Neural cell (in vitro differentiated cells): ENCODE results near the gene AP1S1.

Experiments
- EP300 ChIP-seq: fragments of 450-650 bp; conservative IDR thresholded peaks from 2 replicates; pipeline ENCODE4 v1.6.1; 2014; ENCODE audit warnings: antibody characterized with exemption, mild to moderate bottlenecking, moderate library complexity; ENCODE audit not compliant: poor library complexity, severe bottlenecking
- EZH2 ChIP-seq: fragments of 200-600, 300-800 bp; shearing (Covaris generic), sonication (generic); IDR thresholded peaks from 2 replicates; pipeline ENCODE4 v1.6.1; 2014; ENCODE audit warnings: antibody characterized with exemption, low read length, borderline replicate concordance, mild to moderate bottlenecking; ENCODE audit not compliant: insufficient read depth, poor library complexity, severe bottlenecking
- MXI1 ChIP-seq: fragments of 450-650 bp; conservative IDR thresholded peaks from 2 replicates; pipeline ENCODE4 v1.6.1; 2014; ENCODE audit warnings: antibody characterized with exemption, mild to moderate bottlenecking; ENCODE audit not compliant: poor library complexity, severe bottlenecking
- POLR2AphosphoS5 ChIP-seq: IDR thresholded peaks from 2 replicates; pipeline ENCODE4 v1.6.1; 2012
- RAD21 ChIP-seq: fragments of 450-650 bp; conservative IDR thresholded peaks from 2 replicates; pipeline ENCODE4 v1.6.1; 2014; ENCODE audit warnings: antibody characterized with exemption, mild to moderate bottlenecking, moderate library complexity
- SMC3 ChIP-seq: fragments of 450-650 bp; conservative IDR thresholded peaks from 2 replicates; pipeline ENCODE4 v1.6.1; 2014; ENCODE audit warnings: antibody characterized with exemption, mild to moderate bottlenecking, moderate library complexity; ENCODE audit not compliant: poor library complexity
- TAF1 ChIP-seq: IDR thresholded peaks from 2 replicates; pipeline ENCODE4 v1.6.1; 2012; ENCODE audit warnings: low read depth
- TF ChIP-seq, protein P1 (sequence below): fragments of 450-650 bp; IDR thresholded peaks from 2 replicates; pipeline ENCODE4 v1.5.1; 2014; ENCODE audit warnings: antibody characterized with exemption, mild to moderate bottlenecking, moderate library complexity; ENCODE audit not compliant: poor library complexity, severe bottlenecking
- TF ChIP-seq, protein P2 (sequence below): IDR thresholded peaks from 2 replicates; pipeline ENCODE4 v1.6.1; 2012; ENCODE audit warnings: borderline replicate concordance

DNA sequence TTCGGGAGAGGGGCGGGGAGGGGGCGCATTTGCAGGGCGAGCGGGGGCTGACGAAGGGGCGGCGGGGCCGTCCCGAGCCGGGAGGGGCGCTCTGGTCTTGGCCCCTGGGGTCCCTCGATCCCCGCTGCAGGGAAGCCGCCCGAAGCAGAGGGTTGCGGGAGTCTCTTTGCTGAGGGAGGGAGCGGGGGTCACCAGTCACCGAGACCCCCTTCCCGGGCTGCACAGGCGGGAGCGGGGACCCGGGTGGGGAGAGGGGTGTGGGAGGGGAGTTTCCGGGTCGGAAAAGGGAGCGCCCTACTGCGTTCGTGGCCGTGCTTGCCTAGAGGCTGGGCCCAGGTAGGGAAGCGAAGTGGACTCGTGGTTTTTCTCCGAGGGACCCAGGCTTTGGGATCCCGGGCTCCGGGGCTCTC is 422 bp downstream of the AP1S1 start:
- TF ChIP-seq, protein P1, sequence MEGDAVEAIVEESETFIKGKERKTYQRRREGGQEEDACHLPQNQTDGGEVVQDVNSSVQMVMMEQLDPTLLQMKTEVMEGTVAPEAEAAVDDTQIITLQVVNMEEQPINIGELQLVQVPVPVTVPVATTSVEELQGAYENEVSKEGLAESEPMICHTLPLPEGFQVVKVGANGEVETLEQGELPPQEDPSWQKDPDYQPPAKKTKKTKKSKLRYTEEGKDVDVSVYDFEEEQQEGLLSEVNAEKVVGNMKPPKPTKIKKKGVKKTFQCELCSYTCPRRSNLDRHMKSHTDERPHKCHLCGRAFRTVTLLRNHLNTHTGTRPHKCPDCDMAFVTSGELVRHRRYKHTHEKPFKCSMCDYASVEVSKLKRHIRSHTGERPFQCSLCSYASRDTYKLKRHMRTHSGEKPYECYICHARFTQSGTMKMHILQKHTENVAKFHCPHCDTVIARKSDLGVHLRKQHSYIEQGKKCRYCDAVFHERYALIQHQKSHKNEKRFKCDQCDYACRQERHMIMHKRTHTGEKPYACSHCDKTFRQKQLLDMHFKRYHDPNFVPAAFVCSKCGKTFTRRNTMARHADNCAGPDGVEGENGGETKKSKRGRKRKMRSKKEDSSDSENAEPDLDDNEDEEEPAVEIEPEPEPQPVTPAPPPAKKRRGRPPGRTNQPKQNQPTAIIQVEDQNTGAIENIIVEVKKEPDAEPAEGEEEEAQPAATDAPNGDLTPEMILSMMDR: no peak
- no peak for TF ChIP-seq EZH2
- TF ChIP-seq, protein P2, sequence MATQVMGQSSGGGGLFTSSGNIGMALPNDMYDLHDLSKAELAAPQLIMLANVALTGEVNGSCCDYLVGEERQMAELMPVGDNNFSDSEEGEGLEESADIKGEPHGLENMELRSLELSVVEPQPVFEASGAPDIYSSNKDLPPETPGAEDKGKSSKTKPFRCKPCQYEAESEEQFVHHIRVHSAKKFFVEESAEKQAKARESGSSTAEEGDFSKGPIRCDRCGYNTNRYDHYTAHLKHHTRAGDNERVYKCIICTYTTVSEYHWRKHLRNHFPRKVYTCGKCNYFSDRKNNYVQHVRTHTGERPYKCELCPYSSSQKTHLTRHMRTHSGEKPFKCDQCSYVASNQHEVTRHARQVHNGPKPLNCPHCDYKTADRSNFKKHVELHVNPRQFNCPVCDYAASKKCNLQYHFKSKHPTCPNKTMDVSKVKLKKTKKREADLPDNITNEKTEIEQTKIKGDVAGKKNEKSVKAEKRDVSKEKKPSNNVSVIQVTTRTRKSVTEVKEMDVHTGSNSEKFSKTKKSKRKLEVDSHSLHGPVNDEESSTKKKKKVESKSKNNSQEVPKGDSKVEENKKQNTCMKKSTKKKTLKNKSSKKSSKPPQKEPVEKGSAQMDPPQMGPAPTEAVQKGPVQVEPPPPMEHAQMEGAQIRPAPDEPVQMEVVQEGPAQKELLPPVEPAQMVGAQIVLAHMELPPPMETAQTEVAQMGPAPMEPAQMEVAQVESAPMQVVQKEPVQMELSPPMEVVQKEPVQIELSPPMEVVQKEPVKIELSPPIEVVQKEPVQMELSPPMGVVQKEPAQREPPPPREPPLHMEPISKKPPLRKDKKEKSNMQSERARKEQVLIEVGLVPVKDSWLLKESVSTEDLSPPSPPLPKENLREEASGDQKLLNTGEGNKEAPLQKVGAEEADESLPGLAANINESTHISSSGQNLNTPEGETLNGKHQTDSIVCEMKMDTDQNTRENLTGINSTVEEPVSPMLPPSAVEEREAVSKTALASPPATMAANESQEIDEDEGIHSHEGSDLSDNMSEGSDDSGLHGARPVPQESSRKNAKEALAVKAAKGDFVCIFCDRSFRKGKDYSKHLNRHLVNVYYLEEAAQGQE: no peak
- TF ChIP-seq SMC3: no peak
- no peak for TF ChIP-seq POLR2AphosphoS5
- no peak for TF ChIP-seq MXI1
- peak; percentile 56 for TF ChIP-seq TAF1
- no peak for TF ChIP-seq EP300
- no peak for TF ChIP-seq RAD21
